ENCODE results near the gene THEMIS2.

Gene THEMIS2

DNA sequence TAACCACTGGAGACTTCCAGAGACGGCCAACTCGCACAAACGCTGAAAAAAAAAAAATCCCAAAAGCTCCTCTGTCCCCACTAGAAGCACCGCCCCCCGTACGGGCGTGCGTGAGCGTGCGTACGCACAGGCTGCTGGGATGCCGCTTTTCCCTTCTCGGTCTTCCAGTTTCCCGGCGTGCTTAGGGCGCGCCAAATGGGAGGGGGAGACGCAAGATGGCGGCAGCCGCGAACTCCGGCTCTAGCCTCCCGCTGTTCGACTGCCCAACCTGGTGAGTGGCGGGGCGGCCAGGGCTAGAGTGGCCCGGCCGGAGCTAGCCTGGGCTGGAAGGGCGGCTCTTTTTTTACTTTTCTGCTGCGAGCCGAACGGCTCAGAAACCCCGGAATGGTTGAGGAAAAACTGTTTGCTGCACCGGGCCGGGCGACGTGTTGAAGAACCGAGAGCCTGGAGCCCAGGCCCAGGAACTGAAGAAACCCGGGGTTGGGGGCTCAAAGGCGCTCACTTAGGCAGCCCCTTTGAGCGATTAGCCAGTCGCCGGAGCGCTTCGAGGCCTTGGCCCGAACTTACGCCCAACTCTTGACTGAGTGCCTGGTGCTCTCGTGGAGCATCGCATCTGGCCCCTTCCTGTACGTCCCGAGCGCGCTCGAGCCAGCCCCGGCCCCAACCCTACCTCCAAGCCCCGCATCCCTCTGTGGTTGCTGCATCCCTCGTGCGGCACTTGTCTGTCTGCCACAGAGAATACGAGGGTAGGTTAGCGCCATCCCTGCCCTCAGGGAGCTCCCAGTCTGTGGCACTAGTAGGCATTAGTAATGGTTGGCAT lies 41.5 kb upstream of the THEMIS2 start, which contains the start of gene PPP1R8:
TSS of gene PPP1R8 (plus strand) at position 162 of the 820 bp plus-strand sequence. CDS start at position 216, 54 bp downstream.
- Histone ChIP-seq H3K9me3 (ENCODE audit: insufficient read depth, low read length, severe bottlenecking) (no peaks in the 10 kb centered on the region), H3K79me2 (ENCODE audit: insufficient read depth, low read length) (peaks cover 55% of the 10 kb centered on the region), H3K36me3 (ENCODE audit: insufficient read depth, low read length) (peaks cover 32% of the 10 kb centered on the region), H3K27ac (ENCODE audit: low read length) (peak within 1 kb of the TSS; percentile 79), H3K4me3 (ENCODE audit: low read depth in 1 of 2, low read length in 2 of 2) (peak within 1 kb of the TSS; percentile 99), H4K20me1 (ENCODE audit: insufficient read depth, low read length) (peaks cover 18% of the 10 kb centered on the region; the same call in 1 of the 2 replicates), H2AFZ (ENCODE audit: low read depth, low read length) (peak within 1 kb of the TSS; percentile 89), H3K4me1 (ENCODE audit: insufficient read depth, low read length) (peaks cover 40% of the 10 kb centered on the region), H3K27me3 (ENCODE audit: insufficient read depth, low read length, poor library complexity) (no peaks in the 10 kb centered on the region), H3K4me2 (ENCODE audit: insufficient read depth, low read length) (peak within 1 kb of the TSS; percentile 97), H3K9ac (ENCODE audit: low read depth, low read length) (peak within 1 kb of the TSS; percentile 92)
- DNase-seq (peak; percentile 95), ATAC-seq (ENCODE audit: insufficient read depth, low read depth) (peak; percentile 98)
- TF ChIP-seq CTCF (IDR thresholded peaks at IDR 0.05; ENCODE audit: borderline replicate concordance, extremely low read depth, low read length, poor library complexity, severe bottlenecking) (no peak), EZH2 (IDR thresholded peaks at IDR 0.05; ENCODE audit: borderline replicate concordance, low read depth, low read length, severe bottlenecking) (no peak)

- H3K27me3 ChIP-seq (ENCODE audit: insufficient read depth, low read length, poor library complexity), result no peaks in the 10 kb centered on the region
- peaks cover 20% of the 10 kb centered on the region; the same call in 1 of the 2 replicates for H4K20me1 ChIP-seq (ENCODE audit: insufficient read depth, low read length)
- TF ChIP-seq EZH2 (IDR thresholded peaks at IDR 0.05; ENCODE audit: borderline replicate concordance, low read depth, low read length, severe bottlenecking), result no peak
- no peak for TF ChIP-seq CTCF (IDR thresholded peaks at IDR 0.05; ENCODE audit: borderline replicate concordance, extremely low read depth, low read length, poor library complexity, severe bottlenecking)
- H3K4me3 ChIP-seq (ENCODE audit: low read depth in 1 of 2, low read length in 2 of 2), result peak overlapping the region; percentile 99
- H2AFZ ChIP-seq (ENCODE audit: low read depth, low read length), result peak overlapping the region; percentile 89; the same call in 1 of the 2 replicates
- H3K36me3 ChIP-seq (ENCODE audit: insufficient read depth, low read length), result peaks cover 38% of the 10 kb centered on the region
- ATAC-seq (ENCODE audit: insufficient read depth, low read depth) (no peak), DNase-seq (no peak)
- peaks cover 62% of the 10 kb centered on the region for H3K79me2 ChIP-seq (ENCODE audit: insufficient read depth, low read length)
- H3K9me3 ChIP-seq (ENCODE audit: insufficient read depth, low read length, severe bottlenecking), result no peaks in the 10 kb centered on the region
- H3K4me2 ChIP-seq (ENCODE audit: insufficient read depth, low read length), result peak overlapping the region; percentile 97
- peak overlapping the region; percentile 79 for H3K27ac ChIP-seq (ENCODE audit: low read length)
- H3K9ac ChIP-seq (ENCODE audit: low read depth, low read length), result peak overlapping the region; percentile 92
- H3K4me1 ChIP-seq (ENCODE audit: insufficient read depth, low read length), result peaks cover 40% of the 10 kb centered on the region
These were observed 40.6 kb upstream of the THEMIS2 start for GRCh38 chr1:27831568-27832410.

- H3K9ac ChIP-seq (ENCODE audit: low read depth, low read length), result peak overlapping the region; percentile 92; the same call in 1 of the 2 replicates
- TF ChIP-seq EZH2 (IDR thresholded peaks at IDR 0.05; ENCODE audit: borderline replicate concordance, low read depth, low read length, severe bottlenecking), result no peak
- no peak for TF ChIP-seq CTCF (IDR thresholded peaks at IDR 0.05; ENCODE audit: borderline replicate concordance, extremely low read depth, low read length, poor library complexity, severe bottlenecking)
- ATAC-seq (ENCODE audit: insufficient read depth, low read depth) (no peak), DNase-seq (no peak)
- no peaks in the 10 kb centered on the region for H3K27me3 ChIP-seq (ENCODE audit: insufficient read depth, low read length, poor library complexity)
- H3K4me3 ChIP-seq (ENCODE audit: low read depth in 1 of 2, low read length in 2 of 2), result peak overlapping the region in 1 of 2 experiments; percentile 99; a peak in 1 of 4 replicates
- H4K20me1 ChIP-seq (ENCODE audit: insufficient read depth, low read length), result peaks cover 20% of the 10 kb centered on the region; the same call in 1 of the 2 replicates
- H3K4me2 ChIP-seq (ENCODE audit: insufficient read depth, low read length), result peak overlapping the region; percentile 97; the same call in 1 of the 2 replicates
- no peaks in the 10 kb centered on the region for H3K9me3 ChIP-seq (ENCODE audit: insufficient read depth, low read length, severe bottlenecking)
- H3K27ac ChIP-seq (ENCODE audit: low read length), result no peak overlapping the region
- H3K4me1 ChIP-seq (ENCODE audit: insufficient read depth, low read length), result peaks cover 40% of the 10 kb centered on the region
- peaks cover 43% of the 10 kb centered on the region for H3K36me3 ChIP-seq (ENCODE audit: insufficient read depth, low read length)
- peaks cover 70% of the 10 kb centered on the region for H3K79me2 ChIP-seq (ENCODE audit: insufficient read depth, low read length)
- no peak overlapping the region for H2AFZ ChIP-seq (ENCODE audit: low read depth, low read length)
These were observed 39.6 kb upstream of the THEMIS2 start for GRCh38 chr1:27832762-27833161.

Measured in DND-41 (cell line).